CD4-positive, alpha-beta memory T cell (primary cell): ENCODE results near the gene CSTF1. TPM values are rescaled to one million over a fixed set of nuclear protein-coding genes. Genes with fewer than 3 reads are reported as not detected.

Experiments used
- CTCF ChIA-PET: fragments of 350-600 bp; sonication (Branson Sonifier 250); formaldehyde crosslinking; loops from one replicate; lab custom pipeline; 2021; ENCODE audit warnings: inconsistent platforms; ENCODE audit not compliant: partially characterized antibody; lab: Charles Lee
- POLR2A ChIA-PET: fragments of 350-600 bp; sonication (Branson Sonifier 250); formaldehyde crosslinking; loops from one replicate; lab custom pipeline; 2021; ENCODE audit not compliant: partially characterized antibody; lab: Charles Lee
- DNase-seq, 5 donors: peaks; one replicate each; pipeline versions ENCODE4 v3.0.0 to v3.0.0-alpha.2; 2020 to 2022; ENCODE audit warnings: mixed read lengths in 1 of 5
- H3K27ac ChIP-seq: one replicate; pipeline ENCODE4 v1.7.0; 2013; ENCODE audit warnings: low read depth, low read length
- H3K27me3 ChIP-seq: 2 replicates; pipeline ENCODE4 v1.7.0; 2013; ENCODE audit warnings: mild to moderate bottlenecking, low read length, moderate library complexity; ENCODE audit not compliant: insufficient read depth
- H3K36me3 ChIP-seq: 2 replicates; pipeline ENCODE4 v1.7.0; 2013; ENCODE audit warnings: mild to moderate bottlenecking, low read length, moderate library complexity; ENCODE audit not compliant: insufficient read depth
- H3K4me1 ChIP-seq: 2 replicates; pipeline ENCODE4 v1.7.0; 2013; ENCODE audit warnings: mild to moderate bottlenecking, low read length, moderate library complexity; ENCODE audit not compliant: insufficient read depth
- H3K4me3 ChIP-seq, 2 donors: one replicate each; pipeline ENCODE4 v1.7.0; 2013; ENCODE audit warnings: low read length in 2 of 2, mild to moderate bottlenecking in 1 of 2
- H3K9me3 ChIP-seq, 2 donors: one replicate each; pipeline ENCODE4 v1.7.0; 2013; ENCODE audit warnings: low read length in 2 of 2, control low read depth in 1 of 2; ENCODE audit not compliant: control insufficient read depth in 1 of 2
- H3K27ac Mint-ChIP-seq, 7 donors: one replicate each; pipeline ENCODE4 v1.8.0; 2020 to 2021; ENCODE audit warnings: mixed read lengths in 7 of 7, mild to moderate bottlenecking in 6 of 7, inconsistent platforms in 3 of 7, moderate library complexity in 3 of 7
- H3K27me3 Mint-ChIP-seq, 2 donors: one replicate each; pipeline ENCODE4 v1.8.0; 2020 to 2021; ENCODE audit warnings: mixed read lengths in 2 of 2
- H3K36me3 Mint-ChIP-seq, 2 donors: one replicate each; pipeline ENCODE4 v1.8.0; 2020 to 2021; ENCODE audit warnings: mixed read lengths in 2 of 2, inconsistent platforms in 1 of 2, mild to moderate bottlenecking in 1 of 2
- H3K4me1 Mint-ChIP-seq, 4 donors: one replicate each; pipeline ENCODE4 v1.8.0; 2020 to 2021; ENCODE audit warnings: mixed read lengths in 4 of 4, mild to moderate bottlenecking in 1 of 4
- H3K4me3 Mint-ChIP-seq, 8 donors: one replicate each; pipeline ENCODE4 v1.8.0; 2020 to 2021; ENCODE audit warnings: mixed read lengths in 8 of 8, mild to moderate bottlenecking in 7 of 8, moderate library complexity in 6 of 8, inconsistent platforms in 3 of 8
- H3K9me3 Mint-ChIP-seq, 8 donors: one replicate each; pipeline ENCODE4 v1.8.0; 2020 to 2021; ENCODE audit warnings: mixed read lengths in 8 of 8, mild to moderate bottlenecking in 5 of 8, inconsistent platforms in 3 of 8, moderate library complexity in 1 of 8
- intact Hi-C: fragments of 100-400 bp; cut with micrococcal nuclease; formaldehyde crosslinking; loops from one replicate; pipeline ENCODE4 v1.15.1; 2023
- polyA plus RNA-seq, 2 donors: library from polyadenylated mRNA; unstranded; fragments of 300-500 nt; fragmentation: Illumina TruSeq; gene quantifications; one replicate each; pipeline ENCODE4 v1.2.3, GENCODE V29; 2021
- total RNA-seq, 2 experiments: library from RNA; stranded (reverse); gene quantifications; one replicate each; pipeline ENCODE4 v1.2.3, GENCODE V29; 2021

CSTF1 gene
- total and polyA plus RNA-seq, 4 experiments from 2014 or later: 40.9 to 55.3 (median 49.0) TPM

GRCh38 chr20:56422824-56423189 lies 30.4 kb downstream of the CSTF1 start:
- Histone ChIP-seq H3K36me3 (no peaks in the 10 kb centered on the region), H3K4me3 (no peak overlapping the region), H3K27ac (peak overlapping the region; percentile 17), H3K27me3 (no peaks in the 10 kb centered on the region), H3K9me3 (no peaks in the 10 kb centered on the region), H3K4me1 (peaks cover 66% of the 10 kb centered on the region)
- H3K36me3 Mint-ChIP-seq: peaks cover 2 to 4% of the 10 kb centered on the region in 2 donors
- H3K9me3 Mint-ChIP-seq: no peaks in the 10 kb centered on the region
- H3K4me3 Mint-ChIP-seq: peak overlapping the region in 5 of 8 donors; percentile 14 to 81 (median 59)
- CTCF ChIA-PET: interaction anchor here (1.4 to 4.6 kb wide), 6 partner anchors 11 to 28 kb away, joined by 4 to 29 read pairs (median 10); partner anchors contain the start of gene CASS4
- POLR2A ChIA-PET: interaction anchor here (0.6 to 3.4 kb wide), 5 partner anchors 9 to 64 kb away, joined by 3 to 27 read pairs (median 4); partner anchors contain the start of genes CASS4 and FAM210B
- no peak for DNase-seq
- peaks cover 38 to 81% (median 58%) of the 10 kb centered on the region in 4 donors for H3K4me1 Mint-ChIP-seq
- peak overlapping the region; percentile 84 to 97 (median 91) for H3K27ac Mint-ChIP-seq
- no peaks in the 10 kb centered on the region for H3K27me3 Mint-ChIP-seq
- intact Hi-C loops: loop anchor here (2.0 kb wide), 1 partner anchor 18 kb away; no protein-coding TSS in a partner anchor

DNA sequence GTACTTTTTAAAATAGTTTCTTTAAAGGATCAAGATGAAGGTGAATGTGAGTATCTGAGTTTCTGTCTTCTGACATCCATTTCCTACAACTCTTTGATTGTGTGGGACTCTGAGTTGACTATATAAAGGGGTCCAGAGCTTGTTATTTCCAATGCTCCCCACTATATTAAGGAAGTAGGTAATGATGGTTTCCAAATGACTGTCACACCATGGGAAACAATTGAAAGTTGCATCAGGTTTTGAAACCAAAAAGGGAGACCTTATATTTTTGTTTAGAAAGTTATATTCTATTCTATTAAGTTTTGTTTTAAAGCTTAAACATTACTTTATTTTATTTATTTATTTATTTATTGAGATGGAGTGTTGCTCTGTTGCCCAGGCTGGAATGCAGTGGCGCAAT lies 30.8 kb downstream of the CSTF1 start:
- H3K27ac Mint-ChIP-seq: peak overlapping the region in 4 of 7 donors; percentile 85 to 97 (median 92)
- H3K36me3 Mint-ChIP-seq: peaks cover 4 to 5% of the 10 kb centered on the region in 2 donors

DNA sequence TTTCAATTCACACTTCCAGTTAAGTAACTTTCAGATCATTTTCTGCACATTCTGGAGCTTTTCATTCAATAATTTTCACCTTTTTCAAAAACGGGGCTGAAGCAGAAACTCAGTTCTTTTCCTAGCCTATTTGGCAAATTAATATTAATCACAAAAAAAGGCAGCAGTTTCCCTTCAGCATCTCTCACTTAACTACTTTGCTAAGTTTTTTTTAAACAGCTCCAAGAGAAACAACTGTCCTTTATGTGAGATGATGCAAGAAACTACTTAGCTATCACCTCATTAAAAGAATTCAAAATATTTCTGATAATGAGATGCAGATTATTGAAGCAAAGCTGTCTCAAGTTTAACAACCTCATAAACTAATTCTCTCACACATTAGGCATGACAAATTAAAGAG lies 31.4 kb downstream of the CSTF1 start:
- H3K4me3 Mint-ChIP-seq: no peak overlapping the region

More for the DNA sequence above, 30.8 kb downstream of the CSTF1 start:
- peaks cover 37 to 81% (median 58%) of the 10 kb centered on the region in 4 donors for H3K4me1 Mint-ChIP-seq
- ChIA-PET CTCF (interaction anchor here (1.4 to 4.6 kb wide), 5 partner anchors 10 to 28 kb away, joined by 4 to 29 read pairs (median 10); partner anchors contain the start of gene CASS4), POLR2A (interaction anchor here (0.6 to 3.4 kb wide), 5 partner anchors 9 to 64 kb away, joined by 3 to 27 read pairs (median 4); partner anchors contain the start of genes CASS4 and FAM210B)
- intact Hi-C loops: loop anchor here (2.0 kb wide), 1 partner anchor 18 kb away; no protein-coding TSS in a partner anchor
- Histone ChIP-seq H3K27ac (no peak overlapping the region), H3K4me1 (peaks cover 66% of the 10 kb centered on the region), H3K27me3 (no peaks in the 10 kb centered on the region), H3K36me3 (no peaks in the 10 kb centered on the region), H3K9me3 (no peaks in the 10 kb centered on the region), H3K4me3 (no peak overlapping the region)
- no peaks in the 10 kb centered on the region for H3K9me3 Mint-ChIP-seq
- DNase-seq: no peak
- no peaks in the 10 kb centered on the region for H3K27me3 Mint-ChIP-seq
- peak overlapping the region in 3 of 8 donors; percentile 13 to 50 (median 14) for H3K4me3 Mint-ChIP-seq

GRCh38 chr20:56424931-56425330 lies 32.5 kb downstream of the CSTF1 start:
- CTCF ChIA-PET: no interaction called here
- peak overlapping the region in 3 of 7 donors; percentile 56 to 80 (median 77) for H3K27ac Mint-ChIP-seq
- H3K4me1 ChIP-seq: peaks cover 66% of the 10 kb centered on the region

More for the DNA sequence above, 31.4 kb downstream of the CSTF1 start:
- no peaks in the 10 kb centered on the region for H3K27me3 Mint-ChIP-seq
- no peak for DNase-seq
- POLR2A ChIA-PET: interaction anchor here (1.1 to 3.4 kb wide), 4 partner anchors 10 to 32 kb away, joined by 3 to 12 read pairs (median 5); partner anchors contain the start of gene CASS4
- no peaks in the 10 kb centered on the region for H3K27me3 ChIP-seq
- H3K36me3 ChIP-seq: no peaks in the 10 kb centered on the region
- peaks cover 37 to 81% (median 58%) of the 10 kb centered on the region in 4 donors for H3K4me1 Mint-ChIP-seq
- H3K9me3 ChIP-seq: no peaks in the 10 kb centered on the region
- intact Hi-C loops: loop anchor here (2.0 kb wide), 1 partner anchor 17 kb away; no protein-coding TSS in a partner anchor
- peaks cover 4 to 5% of the 10 kb centered on the region in 2 donors for H3K36me3 Mint-ChIP-seq
- H3K4me1 ChIP-seq: peaks cover 66% of the 10 kb centered on the region
- H3K4me3 ChIP-seq: no peak overlapping the region
- no peak overlapping the region for H3K27ac Mint-ChIP-seq
- H3K9me3 Mint-ChIP-seq: no peaks in the 10 kb centered on the region
- H3K27ac ChIP-seq: no peak overlapping the region
- CTCF ChIA-PET: interaction anchor here (1.4 to 4.6 kb wide), 2 partner anchors 16 to 26 kb away, joined by 4 to 15 read pairs; no protein-coding TSS in a partner anchor

DNA sequence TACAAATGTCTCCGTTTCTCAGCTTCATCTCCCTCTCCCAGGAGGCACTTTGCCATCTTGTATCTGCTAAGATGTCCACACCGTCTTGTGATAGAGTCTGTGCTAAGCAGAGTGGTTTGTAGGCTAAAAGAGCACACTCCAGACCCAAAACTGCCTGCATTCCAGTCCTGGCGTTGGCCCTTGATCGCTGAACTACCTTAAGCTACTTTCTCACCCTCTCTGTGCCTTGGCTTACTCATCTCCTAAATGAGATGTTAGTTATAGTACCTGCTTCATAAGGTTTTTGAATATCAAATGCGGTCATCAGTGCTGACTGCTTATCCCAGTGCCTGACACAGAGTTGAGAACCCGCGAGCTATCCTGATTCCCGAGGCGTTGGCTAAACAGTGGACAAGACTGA lies 33.6 kb downstream of the CSTF1 start:
- POLR2A ChIA-PET: interaction anchor here (0.9 to 7.2 kb wide), 5 partner anchors 8 to 33 kb away, joined by 3 to 36 read pairs (median 4); partner anchors contain the start of genes AURKA and CSTF1
- H3K4me1 ChIP-seq: peaks cover 64% of the 10 kb centered on the region
- peaks cover 6 to 10% of the 10 kb centered on the region in 2 donors for H3K36me3 Mint-ChIP-seq

More at GRCh38 chr20:56424931-56425330, 32.5 kb downstream of the CSTF1 start:
- no peak overlapping the region for H3K4me3 ChIP-seq
- no peaks in the 10 kb centered on the region for H3K36me3 ChIP-seq
- H3K9me3 Mint-ChIP-seq: no peaks in the 10 kb centered on the region
- intact Hi-C loops: no loop called here
- peaks cover 44 to 85% (median 64%) of the 10 kb centered on the region in 4 donors for H3K4me1 Mint-ChIP-seq
- no peaks in the 10 kb centered on the region for H3K27me3 ChIP-seq
- H3K9me3 ChIP-seq: no peaks in the 10 kb centered on the region
- no peak overlapping the region for H3K4me3 Mint-ChIP-seq
- no peak overlapping the region for H3K27ac ChIP-seq
- POLR2A ChIA-PET: interaction anchor here (1.1 to 3.4 kb wide), 5 partner anchors 9 to 31 kb away, joined by 3 to 12 read pairs (median 4); partner anchors contain the start of gene CASS4
- H3K27me3 Mint-ChIP-seq: no peaks in the 10 kb centered on the region
- DNase-seq: no peak
- H3K36me3 Mint-ChIP-seq: peaks cover 6 to 10% of the 10 kb centered on the region in 2 donors

GRCh38 chr20:56426926-56427325 lies 34.5 kb downstream of the CSTF1 start:
- Histone ChIP-seq H3K9me3 (no peaks in the 10 kb centered on the region), H3K36me3 (no peaks in the 10 kb centered on the region), H3K4me1 (peaks cover 55% of the 10 kb centered on the region), H3K4me3 (no peak overlapping the region), H3K27ac (no peak overlapping the region), H3K27me3 (no peaks in the 10 kb centered on the region)
- ChIA-PET CTCF (no interaction called here), POLR2A (interaction anchor here (1.6 to 7.2 kb wide), 2 partner anchors 8 to 34 kb away, joined by 6 to 36 read pairs; partner anchors contain the start of genes AURKA and CSTF1)
- Mint-ChIP-seq H3K4me1 (peaks cover 41 to 82% (median 62%) of the 10 kb centered on the region in 4 donors), H3K27me3 (no peaks in the 10 kb centered on the region), H3K36me3 (peaks cover 6 to 10% of the 10 kb centered on the region in 2 donors), H3K27ac (peak overlapping the region in 3 of 7 donors; percentile 17 to 54 (median 36)), H3K9me3 (peaks cover 0 to 3% (median 0%) of the 10 kb centered on the region in 8 donors), H3K4me3 (peak overlapping the region in 1 of 8 donors; percentile 44)
- intact Hi-C loops: no loop called here
- no peak for DNase-seq

More for the DNA sequence above, 33.6 kb downstream of the CSTF1 start:
- H3K27ac ChIP-seq: no peak overlapping the region
- Mint-ChIP-seq H3K4me1 (peaks cover 47 to 85% (median 65%) of the 10 kb centered on the region in 4 donors), H3K9me3 (peaks cover 0 to 3% (median 0%) of the 10 kb centered on the region in 8 donors), H3K4me3 (no peak overlapping the region), H3K27ac (peak overlapping the region in 4 of 7 donors; percentile 34 to 77 (median 71)), H3K27me3 (no peaks in the 10 kb centered on the region)
- DNase-seq: no peak
- H3K36me3 ChIP-seq: no peaks in the 10 kb centered on the region
- intact Hi-C loops: no loop called here
- CTCF ChIA-PET: no interaction called here
- H3K9me3 ChIP-seq: no peaks in the 10 kb centered on the region
- no peaks in the 10 kb centered on the region for H3K27me3 ChIP-seq
- no peak overlapping the region for H3K4me3 ChIP-seq
